HUES48 (cell line): Measurements from ENCODE around the gene KRTAP1-1.
"Not testable (repeated sequence)": the region's sequence is repeated elsewhere in the genome, so short reads cannot be mapped to it uniquely, and the experiment has no call there.

Experiments used
- H3K27ac ChIP-seq: one replicate; pipeline ENCODE4 v1.7.0; 2013; ENCODE audit warnings: low read depth, low read length, inconsistent platforms
- H3K27me3 ChIP-seq: 2 replicates; pipeline ENCODE4 v1.6.1; 2013; ENCODE audit warnings: mild to moderate bottlenecking, low read length; ENCODE audit not compliant: control insufficient read depth, insufficient read depth
- H3K36me3 ChIP-seq: 2 replicates; pipeline ENCODE4 v1.6.1; 2013; ENCODE audit warnings: low read length; ENCODE audit not compliant: control insufficient read depth, insufficient read depth
- H3K4me1 ChIP-seq: 2 replicates; pipeline ENCODE4 v1.6.1; 2013; ENCODE audit warnings: mild to moderate bottlenecking, low read length; ENCODE audit not compliant: control insufficient read depth, insufficient read depth
- H3K4me3 ChIP-seq: 2 replicates; pipeline ENCODE4 v1.5.1; 2013; ENCODE audit warnings: mild to moderate bottlenecking, low read depth, low read length
- H3K9ac ChIP-seq: 2 replicates; pipeline ENCODE4 v1.6.1; 2013; ENCODE audit warnings: mild to moderate bottlenecking, low read depth, low read length, moderate library complexity
- H3K9me3 ChIP-seq: 2 replicates; pipeline ENCODE4 v1.6.1; 2013; ENCODE audit warnings: low read length; ENCODE audit not compliant: control insufficient read depth, insufficient read depth

KRTAP1-1 gene

GRCh38 chr17:41065829-41066624, 24.8 kb upstream of the KRTAP1-1 start, which contains the start of gene KRTAP2-4:
TSS of gene KRTAP2-4 (minus strand) at chr17:41065879. CDS start at chr17:41065845, 34 bp downstream.
- no peaks in the 10 kb centered on the region for H3K9me3 ChIP-seq
- no peak within 1 kb of the TSS for H3K4me3 ChIP-seq
- H3K27me3 ChIP-seq = no peaks in the 10 kb centered on the region
- no peaks in the 10 kb centered on the region for H3K4me1 ChIP-seq
- H3K36me3 ChIP-seq = no peaks in the 10 kb centered on the region
- no peak within 1 kb of the TSS for H3K9ac ChIP-seq
- no peak within 1 kb of the TSS for H3K27ac ChIP-seq

DNA sequence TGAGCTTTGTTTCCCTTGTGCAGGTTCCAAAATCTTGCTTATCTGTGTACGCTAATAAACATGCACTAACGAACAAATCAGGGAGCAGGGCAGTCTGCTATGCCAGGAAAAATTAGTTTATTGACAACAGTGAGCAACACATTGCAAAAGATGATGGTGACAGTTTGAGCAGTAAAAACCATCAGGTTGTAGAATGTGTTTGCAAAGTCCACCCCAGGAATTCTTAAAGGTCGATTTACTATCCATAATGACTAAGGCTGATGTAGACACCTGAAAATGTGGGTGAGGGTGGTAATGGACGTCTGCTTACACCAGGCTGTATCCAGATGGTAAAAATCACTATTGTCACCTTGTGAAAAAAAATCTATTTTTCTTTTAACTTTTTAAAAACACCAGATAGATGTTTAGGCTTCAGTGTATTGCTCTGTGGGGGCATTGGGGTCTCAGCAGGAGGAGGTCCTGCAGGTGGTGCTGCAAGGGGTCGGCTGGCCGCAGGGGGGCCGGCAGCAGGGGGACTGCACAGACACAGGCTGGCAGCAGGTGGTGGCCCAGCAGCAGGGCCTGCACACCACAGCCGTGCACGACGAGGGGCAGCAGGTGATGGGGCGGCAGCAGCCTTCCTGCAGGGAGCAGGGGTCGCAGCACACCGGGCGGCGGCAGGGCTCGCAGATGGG, 23.9 kb upstream of the KRTAP1-1 start:
- H3K27ac ChIP-seq, H3K4me1 ChIP-seq, H3K9me3 ChIP-seq, H3K36me3 ChIP-seq, H3K9ac ChIP-seq, H3K27me3 ChIP-seq, H3K4me3 ChIP-seq: not testable (repeated sequence)

DNA sequence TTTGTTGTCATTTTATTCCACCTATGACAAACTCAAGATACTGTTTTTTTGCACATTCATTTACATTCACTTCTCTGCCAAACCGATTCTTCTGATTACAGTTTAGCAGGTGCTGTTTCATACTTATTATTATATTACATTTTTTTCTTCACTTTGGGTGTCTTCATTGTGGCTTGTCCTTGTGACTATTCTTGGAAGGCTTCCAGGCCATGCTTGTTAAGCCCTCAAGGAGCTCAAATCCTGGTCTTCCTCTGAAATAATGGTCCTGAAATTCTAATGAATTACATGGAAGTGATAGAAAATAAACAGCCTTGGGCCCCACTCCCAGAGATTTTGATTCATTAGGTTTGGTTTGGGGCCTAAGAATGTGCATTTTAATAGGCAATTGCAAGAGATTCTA, 23.1 kb upstream of the KRTAP1-1 start:
- Histone ChIP-seq H3K27me3 (no peaks in the 10 kb centered on the region), H3K36me3 (no peaks in the 10 kb centered on the region), H3K9me3 (no peaks in the 10 kb centered on the region), H3K9ac (no peak overlapping the region), H3K4me3 (no peak overlapping the region), H3K4me1 (no peaks in the 10 kb centered on the region; the same call in 1 of the 2 replicates), H3K27ac (no peak overlapping the region)

DNA sequence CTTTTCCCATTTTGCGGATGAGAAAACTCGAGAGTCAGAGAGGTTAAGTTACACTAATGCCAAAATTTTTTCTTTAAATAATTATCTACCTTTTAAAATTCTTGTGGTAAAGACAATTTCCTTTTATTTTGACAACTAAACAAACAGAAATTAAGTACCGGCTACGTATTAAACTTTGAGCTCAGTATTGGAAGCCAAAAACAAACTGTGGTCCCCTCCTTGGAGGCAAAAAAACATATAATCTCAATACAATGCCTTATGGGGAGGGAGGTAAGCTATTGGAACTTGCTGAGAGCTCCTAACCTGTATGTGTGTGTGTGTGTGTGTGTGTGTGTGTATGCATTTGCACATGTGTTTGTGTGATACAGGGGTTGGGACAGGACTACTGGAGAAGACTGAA, 22.2 kb upstream of the KRTAP1-1 start:
- H3K27ac ChIP-seq = no peak overlapping the region
- H3K4me1 ChIP-seq = no peaks in the 10 kb centered on the region; the same call in 1 of the 2 replicates
- no peak overlapping the region for H3K4me3 ChIP-seq
- H3K9ac ChIP-seq = no peak overlapping the region
- no peaks in the 10 kb centered on the region for H3K36me3 ChIP-seq
- no peaks in the 10 kb centered on the region for H3K9me3 ChIP-seq
- no peaks in the 10 kb centered on the region for H3K27me3 ChIP-seq

DNA sequence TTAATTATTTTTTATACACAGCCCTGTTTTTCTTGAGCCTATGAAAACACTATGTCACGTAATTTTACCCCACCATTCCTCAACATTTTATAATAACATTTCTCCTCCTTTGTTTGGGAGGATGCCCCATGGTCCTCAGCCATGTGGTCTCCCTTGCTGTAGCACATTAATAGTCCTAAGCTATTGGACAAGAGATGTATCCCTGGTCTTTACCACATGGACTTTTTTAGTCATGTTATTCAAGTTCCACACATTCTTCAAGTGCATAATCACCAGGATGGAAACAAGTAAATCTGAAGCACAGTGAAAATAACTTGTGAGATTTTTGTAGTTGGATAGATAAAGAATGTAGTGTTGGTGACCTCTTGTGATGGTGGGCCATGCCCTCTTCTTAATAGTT, 20.7 kb upstream of the KRTAP1-1 start:
- Histone ChIP-seq H3K9me3 (no peaks in the 10 kb centered on the region), H3K36me3 (no peaks in the 10 kb centered on the region), H3K27me3 (no peaks in the 10 kb centered on the region), H3K4me3 (no peak overlapping the region), H3K27ac (no peak overlapping the region), H3K9ac (no peak overlapping the region), H3K4me1 (no peaks in the 10 kb centered on the region; the same call in 1 of the 2 replicates)

DNA sequence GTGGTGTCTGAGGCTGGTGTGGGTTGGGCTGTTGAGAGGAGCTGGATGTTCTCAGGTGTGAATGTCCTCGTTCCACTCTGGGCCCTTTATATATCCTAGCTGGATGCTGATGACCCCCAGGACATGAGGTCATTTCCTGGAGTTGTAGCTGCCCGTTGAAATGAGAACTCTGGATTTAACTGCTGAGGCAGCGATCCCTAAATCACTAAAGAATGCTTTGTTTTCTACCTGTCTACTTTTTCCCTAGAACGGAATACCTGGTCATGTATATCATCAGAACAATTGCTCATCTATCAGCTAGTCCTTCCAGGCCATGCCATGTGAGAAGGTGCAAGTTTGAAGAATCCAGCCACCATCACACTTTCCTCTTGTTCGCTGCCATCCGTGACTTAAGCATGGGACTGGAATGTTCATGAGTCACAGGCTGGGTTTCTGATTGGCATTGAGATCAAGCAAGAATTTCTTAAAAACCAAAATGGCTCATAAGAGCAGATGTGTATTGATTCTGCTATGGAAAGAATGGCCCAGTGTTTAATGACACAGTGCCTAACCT, 18.9 kb upstream of the KRTAP1-1 start, which contains the start of gene KRTAP2-3:
Gene KRTAP2-3 (minus strand): TSS at position 63 of the 553 bp plus-strand sequence. CDS start 64 bp downstream, outside the sequence.
- no peaks in the 10 kb centered on the region for H3K9me3 ChIP-seq
- no peaks in the 10 kb centered on the region; the same call in 1 of the 2 replicates for H3K4me1 ChIP-seq
- no peaks in the 10 kb centered on the region for H3K27me3 ChIP-seq
- H3K27ac ChIP-seq = no peak within 1 kb of the TSS
- no peak within 1 kb of the TSS for H3K9ac ChIP-seq
- H3K36me3 ChIP-seq = no peaks in the 10 kb centered on the region
- H3K4me3 ChIP-seq = no peak within 1 kb of the TSS

GRCh38 chr17:41059276-41060051, 18.2 kb upstream of the KRTAP1-1 start:
- H3K36me3 ChIP-seq, H3K27me3 ChIP-seq, H3K4me1 ChIP-seq, H3K27ac ChIP-seq, H3K4me3 ChIP-seq, H3K9ac ChIP-seq, H3K9me3 ChIP-seq: not testable (repeated sequence)

DNA sequence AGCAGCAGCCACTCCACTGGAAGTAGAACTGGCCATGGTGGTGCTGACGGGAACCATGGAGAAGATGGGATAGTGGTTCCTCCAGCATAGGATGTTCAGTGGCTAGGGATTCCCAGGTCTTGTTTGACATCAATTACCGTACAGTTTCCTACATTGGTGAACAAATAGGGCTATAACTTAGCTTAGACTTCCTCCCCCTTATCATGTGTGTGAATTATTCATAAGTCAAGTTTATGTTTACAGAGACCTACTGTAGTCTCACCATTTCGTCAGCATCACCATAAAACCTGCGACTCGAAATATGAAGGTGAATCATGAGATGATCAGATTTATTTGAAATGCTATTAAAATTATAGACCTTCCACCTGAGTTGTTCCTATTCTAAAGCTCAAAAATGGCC, 17.5 kb upstream of the KRTAP1-1 start:
- Histone ChIP-seq H3K36me3 (no peaks in the 10 kb centered on the region), H3K27ac (no peak overlapping the region), H3K9me3 (no peaks in the 10 kb centered on the region), H3K27me3 (no peaks in the 10 kb centered on the region), H3K4me3 (no peak overlapping the region), H3K9ac (no peak overlapping the region), H3K4me1 (no peaks in the 10 kb centered on the region; the same call in 1 of the 2 replicates)

DNA sequence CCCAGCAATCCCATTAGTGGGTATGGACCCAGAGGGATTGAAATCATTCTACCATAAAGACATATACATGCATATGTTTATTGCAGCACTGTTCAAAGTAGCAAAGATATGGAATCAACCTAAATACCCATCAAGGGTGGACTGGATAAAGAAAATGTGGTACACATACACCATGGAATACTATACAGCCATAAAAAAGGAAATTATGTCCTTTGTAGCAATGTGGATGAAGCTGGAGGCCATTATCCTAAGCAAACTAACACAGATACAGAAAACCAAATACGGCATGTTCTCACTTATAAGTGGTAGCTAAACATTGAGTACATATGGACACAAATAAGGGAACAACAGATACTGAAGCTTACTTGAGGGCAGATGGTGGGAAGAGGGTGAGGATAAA, 16.3 kb upstream of the KRTAP1-1 start:
- no peaks in the 10 kb centered on the region for H3K9me3 ChIP-seq

DNA sequence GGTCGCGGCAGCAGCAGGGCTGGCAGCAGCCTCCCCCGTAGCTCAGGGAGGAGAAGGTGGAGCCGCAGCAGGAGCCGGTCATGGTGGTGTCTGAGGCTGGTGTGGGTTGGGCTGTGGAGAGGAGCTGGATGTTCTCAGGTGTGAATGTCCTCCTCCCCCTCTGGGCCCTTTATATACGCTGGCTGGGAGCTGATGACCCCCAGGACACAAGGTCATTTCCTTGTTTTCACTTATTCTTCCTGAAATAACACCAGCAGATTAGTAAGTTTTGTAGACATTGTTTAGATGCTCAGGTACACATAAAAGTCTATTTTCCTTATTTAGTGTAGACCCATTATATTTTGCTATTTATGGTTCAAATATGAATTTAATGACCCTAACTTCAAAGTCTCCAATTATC, 13.9 kb upstream of the KRTAP1-1 start, which contains the start of gene KRTAP2-2:
Gene KRTAP2-2 (minus strand): TSS at position 101 of the 400 bp plus-strand sequence. CDS start 19 bp downstream, at position 82.
- H3K9ac ChIP-seq, H3K9me3 ChIP-seq: not testable (repeated sequence)

More for the DNA sequence above, 16.3 kb upstream of the KRTAP1-1 start:
- no peak overlapping the region for H3K27ac ChIP-seq
- H3K27me3 ChIP-seq = no peaks in the 10 kb centered on the region
- H3K4me1 ChIP-seq = no peaks in the 10 kb centered on the region; the same call in 1 of the 2 replicates
- no peak overlapping the region for H3K4me3 ChIP-seq
- no peak overlapping the region for H3K9ac ChIP-seq
- H3K36me3 ChIP-seq = no peaks in the 10 kb centered on the region

More for the DNA sequence above, 13.9 kb upstream of the KRTAP1-1 start, which contains the start of gene KRTAP2-2:
- not testable (repeated sequence) for H3K4me1 ChIP-seq, H3K36me3 ChIP-seq, H3K4me3 ChIP-seq, H3K27me3 ChIP-seq, H3K27ac ChIP-seq
